HG03460 (cell line): ENCODE results near the gene LPCAT3.
A peak's percentile ranks its signal among the peaks of the same experiment; 100 is the strongest.

ENCODE experiments used
- ATAC-seq: cut with Tn5 transposase; IDR thresholded peaks from one replicate; pipeline ENCODE4 v1.9.1; 2021; ENCODE audit not compliant: unreplicated experiment

The LPCAT3 gene

DNA sequence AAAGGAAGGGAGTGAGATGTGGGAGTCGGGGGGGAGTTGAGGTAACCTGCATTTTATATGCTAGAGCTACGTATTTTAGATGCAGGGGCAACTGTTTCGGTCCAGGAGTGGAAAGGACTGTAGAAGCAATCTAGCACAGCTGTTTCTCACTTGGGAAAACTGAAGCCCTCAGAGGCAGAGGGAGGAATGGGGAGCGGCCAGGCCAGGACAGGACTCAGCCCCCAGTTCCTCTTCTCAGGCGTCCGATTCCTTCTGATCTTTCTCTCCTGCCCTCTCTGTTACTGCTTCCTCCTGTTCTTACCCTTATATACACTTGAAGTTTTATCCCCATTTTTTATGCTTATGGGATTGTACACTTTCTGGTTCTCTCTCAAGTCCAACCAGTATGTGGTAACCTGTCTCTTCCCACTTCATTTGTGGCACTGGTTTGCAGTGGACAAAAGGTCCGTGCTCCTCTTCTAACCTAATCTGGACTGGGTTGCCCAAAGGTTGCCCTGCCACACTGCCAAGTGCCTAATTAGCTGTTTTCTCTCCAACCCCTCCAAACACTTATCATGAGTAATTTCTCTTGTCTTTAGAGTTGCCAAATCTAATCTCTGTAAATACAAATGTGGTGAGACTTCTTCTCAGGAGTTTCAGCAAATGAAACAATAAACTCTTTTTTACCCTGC is 16.2 kb downstream of the LPCAT3 start:
- no peak for ATAC-seq

DNA sequence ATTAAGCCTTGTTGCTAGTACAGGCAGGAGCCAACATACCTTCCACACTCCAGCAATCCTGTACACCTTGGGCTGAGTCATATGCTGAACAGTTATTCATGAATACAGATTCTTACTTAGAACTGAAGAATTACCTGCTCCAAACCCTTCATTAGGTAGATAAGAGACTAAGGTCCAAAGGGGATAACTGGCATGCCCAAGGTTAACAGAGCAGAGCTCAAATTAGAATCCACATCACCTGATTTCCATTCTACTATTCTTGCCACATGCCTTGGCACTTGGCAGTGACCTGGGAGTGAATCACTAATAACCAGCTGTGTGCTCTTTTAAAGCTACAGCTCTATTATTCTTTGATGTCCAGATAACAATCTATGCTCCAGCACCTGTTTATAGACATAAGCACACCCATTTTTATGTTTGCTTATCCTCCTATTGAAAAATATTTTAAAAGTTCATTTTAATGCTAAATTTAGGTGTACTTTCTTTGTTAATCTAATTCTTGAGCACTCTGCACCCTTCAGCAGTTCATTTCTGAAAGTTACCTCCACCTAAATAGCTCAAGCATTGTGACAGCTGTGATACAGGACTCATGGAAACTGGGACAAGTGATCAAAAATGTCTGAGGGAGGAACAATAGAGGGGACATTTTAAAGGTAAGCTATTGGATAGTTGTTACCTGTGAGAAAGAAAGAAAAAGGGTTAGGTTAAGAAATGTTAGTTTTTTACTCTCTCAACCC is 19.4 kb downstream of the LPCAT3 start:
- ATAC-seq = no peak

GRCh38 chr12:6996040-6996441 is 22.2 kb downstream of the LPCAT3 start:
- ATAC-seq = no peak

DNA sequence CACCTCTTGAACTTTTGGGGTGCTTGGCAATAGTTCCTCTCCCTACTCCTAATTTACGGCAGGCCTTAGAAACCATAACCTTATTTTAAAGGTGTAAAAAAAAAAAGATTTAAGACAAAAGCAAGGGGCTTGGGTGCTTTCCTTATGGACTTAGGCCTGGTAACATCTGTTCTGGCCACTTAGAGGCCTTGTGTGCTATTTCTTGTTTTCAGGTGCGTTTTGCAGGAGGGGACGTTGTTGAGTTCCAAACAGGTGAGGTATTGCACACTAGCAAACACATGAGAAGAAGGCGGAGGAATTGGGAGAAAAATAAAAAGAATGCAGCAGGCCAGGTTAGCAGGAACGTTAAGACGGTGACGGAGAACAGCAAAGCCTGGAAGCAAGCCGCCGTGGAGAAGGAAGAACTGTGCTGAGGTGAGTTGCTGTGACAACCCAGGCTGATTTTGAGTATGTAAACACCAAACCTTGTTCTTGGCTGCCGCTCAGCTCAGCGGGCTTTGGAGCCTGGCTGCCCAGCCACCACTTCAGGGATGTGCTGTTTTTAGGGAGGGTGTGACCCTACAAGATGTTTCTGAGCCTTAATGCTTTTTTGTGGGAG is 30.2 kb downstream of the LPCAT3 start:
- ATAC-seq = no peak

DNA sequence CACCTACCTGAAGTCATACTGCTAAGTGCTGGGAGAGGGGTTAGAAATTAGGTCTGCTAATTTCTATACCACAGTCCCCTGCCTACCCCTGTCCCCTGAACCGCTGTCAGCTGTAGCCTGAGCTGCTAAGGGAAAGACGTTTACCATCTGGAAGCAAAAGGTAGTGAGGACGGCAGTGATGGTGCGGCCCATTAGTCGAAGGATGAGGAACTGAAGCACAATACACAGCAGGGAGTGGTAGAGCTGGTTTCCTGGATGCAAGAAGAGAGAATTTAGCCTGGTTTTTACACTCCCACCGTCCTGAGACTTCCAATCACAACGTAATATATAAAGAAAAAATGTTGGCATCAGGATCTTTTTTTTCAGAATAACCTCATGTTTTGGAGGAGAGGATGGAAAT is 35.7 kb downstream of the LPCAT3 start:
- no peak for ATAC-seq

- ATAC-seq = no peak
These were observed 36.9 kb downstream of the LPCAT3 start for GRCh38 chr12:6981152-6982052.

- no peak for ATAC-seq
These were observed 37.5 kb downstream of the LPCAT3 start for GRCh38 chr12:6980740-6981139.

DNA sequence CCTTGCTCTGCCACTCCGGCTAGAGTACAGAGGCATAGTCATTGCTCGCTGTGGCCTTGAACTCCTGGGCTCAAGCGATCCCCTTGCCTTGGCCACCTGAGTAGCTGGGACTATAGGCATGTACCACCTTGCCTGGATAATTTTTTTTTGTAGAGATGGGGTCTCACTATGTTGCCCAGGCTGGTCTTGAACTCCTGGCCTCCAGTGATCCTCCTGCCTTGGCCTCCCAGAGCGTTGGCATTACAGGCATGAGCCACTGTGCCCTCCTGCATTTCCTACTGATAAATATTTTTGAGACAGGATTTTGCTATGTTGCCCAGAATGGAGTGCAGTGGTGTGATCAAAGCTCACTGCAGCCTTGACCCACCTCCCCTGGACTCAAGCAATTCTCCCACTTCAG is 38.2 kb downstream of the LPCAT3 start:
- ATAC-seq = no peak

DNA sequence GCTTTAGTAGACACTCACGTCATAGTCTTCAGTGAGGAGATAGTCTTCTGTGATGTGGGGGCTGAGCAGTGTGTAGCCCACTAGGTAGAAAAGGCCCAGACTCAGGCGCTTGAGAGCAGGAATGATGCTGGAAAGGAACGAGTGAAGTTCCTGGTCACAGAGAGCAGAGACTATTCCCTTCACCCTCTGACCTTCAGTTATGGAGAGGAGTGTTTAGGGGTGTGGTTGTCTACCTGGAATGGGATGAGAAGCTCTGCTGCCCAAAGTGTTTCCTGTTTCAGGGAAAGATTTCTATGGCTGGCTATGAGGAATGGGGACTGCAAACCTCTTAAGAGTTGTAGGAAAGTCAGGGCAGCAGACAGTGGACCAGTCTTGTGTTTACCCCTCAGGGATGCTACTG is 38.8 kb downstream of the LPCAT3 start:
- no peak for ATAC-seq

DNA sequence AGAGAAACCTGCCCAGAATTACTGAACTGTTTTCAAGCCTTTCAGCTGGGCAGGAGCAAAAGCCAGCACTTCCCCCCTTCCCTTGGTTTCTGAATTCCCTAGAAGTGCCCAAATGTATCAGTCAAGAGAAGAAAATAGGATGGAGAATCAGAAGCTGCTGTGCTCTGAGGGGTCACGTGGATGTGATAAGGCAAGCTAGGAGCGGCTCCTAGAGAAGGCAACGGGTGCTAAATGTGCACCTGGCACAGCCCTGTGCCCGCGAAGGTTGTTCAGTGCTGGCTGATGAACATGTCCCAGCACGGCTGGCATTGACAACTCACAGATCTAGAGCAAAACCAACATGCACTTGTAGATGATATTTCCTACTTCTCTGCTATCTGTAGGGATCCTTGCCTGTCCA is 39.3 kb downstream of the LPCAT3 start:
- ATAC-seq = no peak

DNA sequence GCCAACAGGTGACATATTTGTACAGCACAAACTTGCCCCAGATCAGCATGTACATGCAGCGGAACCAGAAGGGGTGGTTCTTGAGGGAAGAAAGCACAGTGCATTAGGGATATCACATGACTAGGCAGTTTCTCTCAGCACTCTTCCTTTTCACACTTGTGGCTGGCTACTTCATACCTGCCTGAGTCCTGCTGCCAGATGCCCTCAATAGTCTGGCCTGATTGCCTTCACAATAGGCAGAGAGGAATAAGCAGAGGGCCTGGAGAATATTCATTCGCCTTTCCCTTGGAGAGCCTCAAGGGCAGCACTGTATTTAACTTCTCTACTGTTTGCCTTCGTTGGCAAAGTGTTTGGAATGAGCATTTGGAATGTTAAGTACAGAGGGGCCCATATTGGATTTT is 39.7 kb downstream of the LPCAT3 start:
- ATAC-seq = no peak

DNA sequence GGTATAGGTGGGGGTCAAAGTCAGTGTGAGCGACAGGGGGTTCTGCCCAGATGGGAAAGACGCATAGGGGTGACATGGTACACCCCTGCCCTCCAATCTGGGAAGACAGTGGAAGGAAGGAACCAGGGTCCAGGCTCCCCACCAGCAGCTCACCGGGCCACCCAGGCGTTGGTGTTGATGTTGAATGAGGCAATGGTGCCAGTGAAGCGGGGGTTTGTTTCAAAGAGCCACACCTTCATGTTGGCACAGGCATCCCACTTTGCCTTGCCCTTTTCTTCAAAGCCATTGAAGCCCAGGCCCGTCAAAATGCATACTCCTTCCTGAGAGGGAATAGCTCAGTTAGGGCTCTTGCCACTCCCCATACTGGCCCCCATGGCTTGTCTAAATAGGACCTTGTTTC is 40.1 kb downstream of the LPCAT3 start:
- ATAC-seq = no peak

DNA sequence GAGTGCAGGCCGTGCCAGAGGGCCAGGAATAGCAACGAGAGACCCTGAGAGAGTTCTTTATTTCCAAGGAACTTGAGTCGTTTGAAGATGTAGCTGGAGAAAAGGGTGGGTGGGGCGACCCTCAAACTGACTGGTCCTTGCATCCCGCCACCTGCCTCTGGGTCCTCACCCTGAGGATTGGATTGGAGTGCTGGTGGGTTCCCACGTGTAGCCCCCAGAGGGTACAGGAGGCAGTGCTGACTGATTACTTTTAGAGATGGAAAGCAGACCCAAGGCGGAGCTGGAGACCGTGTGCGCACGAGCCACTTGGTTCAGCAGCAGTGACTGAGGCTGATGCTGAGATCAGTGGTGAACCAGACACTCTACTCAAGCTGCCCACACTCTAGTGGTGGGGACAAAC is 40.6 kb downstream of the LPCAT3 start:
- ATAC-seq = no peak

GRCh38 chr12:6975297-6976032 is 42.8 kb downstream of the LPCAT3 start:
- ATAC-seq = no peak

GRCh38 chr12:6974180-6974579 is 44.1 kb downstream of the LPCAT3 start:
- no peak for ATAC-seq

- ATAC-seq = peak; percentile 7
These were observed 48.2 kb downstream of the LPCAT3 start for GRCh38 chr12:6970096-6970527.

DNA sequence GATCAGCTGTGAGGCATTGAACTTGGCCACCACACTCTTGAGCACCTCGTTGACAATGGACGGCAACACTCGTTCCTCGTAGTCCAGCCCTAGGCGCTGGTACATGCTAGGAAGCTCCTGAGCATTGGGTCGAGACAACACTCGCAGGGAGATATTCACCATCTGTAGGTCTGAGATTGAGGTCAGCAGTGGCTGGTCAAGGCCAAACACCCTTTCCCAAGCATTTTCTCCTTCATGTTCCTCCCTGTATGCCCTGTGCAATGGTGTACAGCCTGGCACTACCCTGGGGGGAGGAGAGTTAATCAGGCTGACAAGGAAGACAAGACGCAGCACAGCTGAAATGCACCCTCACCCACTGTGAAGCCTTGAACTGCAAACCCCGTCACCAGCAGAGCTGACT is 49.9 kb downstream of the LPCAT3 start:
- ATAC-seq = no peak

DNA sequence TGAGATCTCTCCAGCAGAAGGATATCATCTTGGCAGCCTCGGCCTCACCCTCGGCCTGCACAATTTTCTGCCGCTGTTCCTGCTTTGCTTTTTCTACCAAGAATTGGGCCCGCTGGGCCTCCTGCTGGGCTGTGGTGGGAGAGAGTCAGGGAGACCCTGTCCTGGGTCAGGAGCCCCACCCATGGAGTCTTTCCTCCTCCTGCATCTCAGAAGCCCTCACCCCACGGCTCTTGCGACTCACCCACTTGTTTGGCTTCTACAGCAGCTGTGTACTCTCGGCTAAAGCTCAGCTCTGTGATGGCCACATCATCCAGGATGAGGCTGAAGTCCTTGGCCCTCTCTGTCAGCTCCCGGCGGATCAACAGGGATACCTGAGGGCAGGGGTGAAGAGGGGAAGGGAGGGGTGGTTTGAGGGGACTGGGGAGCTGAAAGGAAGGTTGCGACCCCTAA is 50.6 kb downstream of the LPCAT3 start:
- no peak for ATAC-seq

- ATAC-seq = no peak
These were observed 51.9 kb downstream of the LPCAT3 start for GRCh38 chr12:6966351-6966750.

- no peak for ATAC-seq
These were observed 52.6 kb downstream of the LPCAT3 start for GRCh38 chr12:6965714-6966113.
